ENCODE data around the gene TTC31.

DNA sequence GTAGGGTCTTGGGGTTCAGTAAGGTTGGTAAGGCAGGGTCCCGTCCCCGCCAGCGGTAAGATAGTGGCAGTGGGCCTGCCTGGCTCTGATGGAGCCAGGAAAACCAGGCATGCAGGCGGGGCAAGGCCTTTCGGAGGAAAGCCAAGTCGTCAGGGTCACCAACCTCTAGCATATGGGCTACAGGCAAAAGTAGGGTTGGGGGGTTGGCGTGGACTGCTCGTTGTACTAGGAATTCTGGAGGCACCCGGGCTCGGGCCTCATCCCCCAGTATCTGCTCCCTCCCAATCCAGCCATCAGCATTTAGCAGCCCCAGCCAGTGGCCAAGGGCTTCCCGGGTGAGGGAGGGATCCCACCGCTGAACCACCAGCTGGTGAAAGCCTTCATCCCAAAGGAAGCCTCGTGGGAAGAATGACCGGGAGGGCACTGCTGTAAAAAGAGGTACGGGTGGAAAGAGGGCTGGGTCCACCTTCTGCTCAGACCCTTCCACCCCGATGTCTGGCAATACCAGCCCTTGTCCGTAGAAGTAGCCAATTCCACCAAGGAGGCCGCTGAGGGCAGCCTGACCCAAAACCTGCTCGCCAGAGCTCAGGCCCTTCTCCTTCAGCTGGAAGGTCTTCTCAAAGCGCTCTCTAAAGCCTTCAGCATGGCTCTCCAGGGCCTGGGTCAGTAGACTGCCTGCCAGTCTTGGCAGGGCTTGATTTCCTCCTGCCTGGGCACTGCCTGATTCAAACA lies 20.7 kb upstream of the TTC31 start:
- TF ChIP-seq, protein P1, sequence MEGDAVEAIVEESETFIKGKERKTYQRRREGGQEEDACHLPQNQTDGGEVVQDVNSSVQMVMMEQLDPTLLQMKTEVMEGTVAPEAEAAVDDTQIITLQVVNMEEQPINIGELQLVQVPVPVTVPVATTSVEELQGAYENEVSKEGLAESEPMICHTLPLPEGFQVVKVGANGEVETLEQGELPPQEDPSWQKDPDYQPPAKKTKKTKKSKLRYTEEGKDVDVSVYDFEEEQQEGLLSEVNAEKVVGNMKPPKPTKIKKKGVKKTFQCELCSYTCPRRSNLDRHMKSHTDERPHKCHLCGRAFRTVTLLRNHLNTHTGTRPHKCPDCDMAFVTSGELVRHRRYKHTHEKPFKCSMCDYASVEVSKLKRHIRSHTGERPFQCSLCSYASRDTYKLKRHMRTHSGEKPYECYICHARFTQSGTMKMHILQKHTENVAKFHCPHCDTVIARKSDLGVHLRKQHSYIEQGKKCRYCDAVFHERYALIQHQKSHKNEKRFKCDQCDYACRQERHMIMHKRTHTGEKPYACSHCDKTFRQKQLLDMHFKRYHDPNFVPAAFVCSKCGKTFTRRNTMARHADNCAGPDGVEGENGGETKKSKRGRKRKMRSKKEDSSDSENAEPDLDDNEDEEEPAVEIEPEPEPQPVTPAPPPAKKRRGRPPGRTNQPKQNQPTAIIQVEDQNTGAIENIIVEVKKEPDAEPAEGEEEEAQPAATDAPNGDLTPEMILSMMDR (IDR thresholded peaks at IDR 0.05), result no peak
- TF ChIP-seq EP300 (IDR thresholded peaks at IDR 0.05) (no peak), POLR2A (IDR thresholded peaks at IDR 0.05) (no peak)

Measured in gastroesophageal sphincter (tissue), 3 donors.